ENCODE measurements around the gene SKI. TPM values are rescaled to one million over a fixed set of nuclear protein-coding genes. Genes with fewer than 3 reads are reported as not detected.

SKI gene
- total RNA-seq, 1 donor, result 48.9 TPM

DNA sequence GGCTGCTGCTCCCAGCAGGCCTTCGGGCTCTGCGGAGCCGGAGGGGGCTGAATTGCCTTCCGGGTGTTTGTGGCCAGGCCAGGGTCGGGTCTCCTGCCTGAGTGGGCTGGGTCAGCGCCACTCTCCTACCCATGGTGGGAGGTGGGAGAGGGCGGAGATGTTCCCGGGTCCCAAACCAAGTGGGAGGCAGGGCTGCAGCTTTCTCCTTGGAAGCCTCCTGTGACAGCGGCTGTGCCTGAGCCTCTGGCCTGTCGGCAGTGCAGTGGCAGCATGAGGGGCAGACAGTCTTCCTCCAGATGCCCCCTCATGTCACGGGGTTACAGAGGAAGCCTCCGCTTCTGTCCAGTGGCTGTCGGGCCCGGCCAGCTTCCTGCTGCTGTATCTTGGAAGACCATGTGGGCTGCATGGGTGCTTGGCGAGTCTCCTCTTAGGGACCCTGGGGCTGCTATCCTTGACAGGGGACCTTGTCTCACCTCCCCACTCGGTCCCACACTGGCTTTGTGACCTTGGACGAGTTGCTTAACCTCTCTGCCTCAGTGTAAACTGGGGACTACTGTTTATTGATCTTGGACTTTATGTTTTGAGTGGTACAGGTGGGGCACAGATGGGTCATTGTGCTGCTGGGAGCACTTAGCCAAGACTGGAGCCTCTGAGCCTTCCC lies 4.3 kb downstream of the SKI start:
- TF ChIP-seq, protein P1, sequence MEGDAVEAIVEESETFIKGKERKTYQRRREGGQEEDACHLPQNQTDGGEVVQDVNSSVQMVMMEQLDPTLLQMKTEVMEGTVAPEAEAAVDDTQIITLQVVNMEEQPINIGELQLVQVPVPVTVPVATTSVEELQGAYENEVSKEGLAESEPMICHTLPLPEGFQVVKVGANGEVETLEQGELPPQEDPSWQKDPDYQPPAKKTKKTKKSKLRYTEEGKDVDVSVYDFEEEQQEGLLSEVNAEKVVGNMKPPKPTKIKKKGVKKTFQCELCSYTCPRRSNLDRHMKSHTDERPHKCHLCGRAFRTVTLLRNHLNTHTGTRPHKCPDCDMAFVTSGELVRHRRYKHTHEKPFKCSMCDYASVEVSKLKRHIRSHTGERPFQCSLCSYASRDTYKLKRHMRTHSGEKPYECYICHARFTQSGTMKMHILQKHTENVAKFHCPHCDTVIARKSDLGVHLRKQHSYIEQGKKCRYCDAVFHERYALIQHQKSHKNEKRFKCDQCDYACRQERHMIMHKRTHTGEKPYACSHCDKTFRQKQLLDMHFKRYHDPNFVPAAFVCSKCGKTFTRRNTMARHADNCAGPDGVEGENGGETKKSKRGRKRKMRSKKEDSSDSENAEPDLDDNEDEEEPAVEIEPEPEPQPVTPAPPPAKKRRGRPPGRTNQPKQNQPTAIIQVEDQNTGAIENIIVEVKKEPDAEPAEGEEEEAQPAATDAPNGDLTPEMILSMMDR (IDR thresholded peaks at IDR 0.05; ENCODE audit: extremely low read depth, low read depth, low read length), result no peak

DNA sequence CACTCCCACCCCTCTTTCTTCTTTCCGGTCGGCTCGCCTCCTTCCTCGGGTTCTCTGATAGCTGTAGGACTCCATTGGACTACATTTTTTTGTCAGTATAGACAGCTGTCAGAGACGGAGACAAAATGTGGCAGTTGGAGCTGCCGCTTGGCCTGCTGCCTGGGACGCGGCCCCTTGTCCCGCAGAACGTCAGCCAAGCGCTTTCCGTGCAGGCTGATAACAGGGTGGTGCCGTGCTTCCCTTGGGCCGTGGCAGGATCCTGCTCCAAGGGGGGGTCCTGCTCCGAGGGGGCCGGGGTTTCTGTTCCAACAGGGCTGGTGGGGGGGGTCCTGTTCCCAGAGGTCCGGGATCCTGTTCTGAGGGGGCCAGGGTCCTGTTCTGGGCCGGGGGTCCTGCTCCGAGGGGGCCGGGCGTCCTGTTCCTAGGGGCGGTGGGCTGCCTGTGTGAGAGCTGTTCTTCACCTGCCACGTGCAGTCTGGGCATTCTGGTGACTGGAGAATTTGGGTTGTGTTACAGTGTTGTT lies 4.9 kb downstream of the SKI start:
- no peaks in the 10 kb centered on the region for H3K9me3 ChIP-seq (ENCODE audit: low read depth, low read length)
- peak overlapping the region; percentile 85 for H3K4me2 ChIP-seq (ENCODE audit: insufficient read depth, low read length)
- H2AFZ ChIP-seq (ENCODE audit: low read length), result no peak overlapping the region
- peaks cover 7% of the 10 kb centered on the region for H3K36me3 ChIP-seq (ENCODE audit: insufficient read depth, low read length)
- TF ChIP-seq, protein P1 (IDR thresholded peaks at IDR 0.05; ENCODE audit: extremely low read depth, low read depth, low read length), result no peak
- peaks cover 90% of the 10 kb centered on the region for H4K20me1 ChIP-seq (ENCODE audit: insufficient read depth, low read length)
- H3K79me2 ChIP-seq (ENCODE audit: insufficient read depth, low read length), result peaks cover 94% of the 10 kb centered on the region
- H3K27ac ChIP-seq (ENCODE audit: low read depth, low read length), result peak overlapping the region; percentile 69
- H3K4me3 ChIP-seq (ENCODE audit: insufficient read depth, low read length), result peak overlapping the region; percentile 88
- H3K27me3 ChIP-seq (ENCODE audit: insufficient read depth, low read length), result no peaks in the 10 kb centered on the region
- peaks cover 64% of the 10 kb centered on the region for H3K4me1 ChIP-seq (ENCODE audit: insufficient read depth, low read length)
- peak; percentile 82 for DNase-seq (ENCODE audit: insufficient read length, low spot score, missing footprints)

More for the DNA sequence above, 4.3 kb downstream of the SKI start:
- Histone ChIP-seq H3K4me2 (ENCODE audit: insufficient read depth, low read length) (peak overlapping the region; percentile 85), H3K9me3 (ENCODE audit: low read depth, low read length) (no peaks in the 10 kb centered on the region), H3K4me1 (ENCODE audit: insufficient read depth, low read length) (peaks cover 58% of the 10 kb centered on the region), H3K27ac (ENCODE audit: low read depth, low read length) (peak overlapping the region; percentile 69), H2AFZ (ENCODE audit: low read length) (no peak overlapping the region), H3K27me3 (ENCODE audit: insufficient read depth, low read length) (no peaks in the 10 kb centered on the region), H3K4me3 (ENCODE audit: insufficient read depth, low read length) (peak overlapping the region; percentile 88), H3K79me2 (ENCODE audit: insufficient read depth, low read length) (peaks cover 88% of the 10 kb centered on the region), H3K36me3 (ENCODE audit: insufficient read depth, low read length) (peaks cover 7% of the 10 kb centered on the region), H4K20me1 (ENCODE audit: insufficient read depth, low read length) (peaks cover 84% of the 10 kb centered on the region)
- peak; percentile 86 for DNase-seq (ENCODE audit: insufficient read length, low spot score, missing footprints)

DNA sequence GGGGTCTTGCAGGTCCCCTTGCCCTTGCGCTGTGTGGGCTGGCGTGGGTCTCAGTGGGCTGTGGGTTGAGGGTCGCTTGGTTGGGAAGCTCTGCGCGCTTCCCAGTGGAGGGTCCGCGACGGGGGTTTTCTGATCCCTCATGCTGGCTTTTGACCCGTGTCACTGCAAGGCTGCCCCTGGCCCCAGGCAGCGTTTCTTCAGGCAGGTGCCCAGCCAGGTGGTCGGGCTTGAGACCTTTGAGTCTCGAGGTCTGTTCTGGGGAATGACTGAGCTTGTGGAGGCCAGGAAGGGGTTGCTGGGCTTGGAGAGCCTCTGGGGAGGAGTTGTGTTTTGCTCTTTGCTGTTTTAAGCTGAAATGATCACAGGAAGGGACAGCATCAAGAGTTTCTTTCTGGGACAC lies 5.3 kb downstream of the SKI start:
- H3K4me2 ChIP-seq (ENCODE audit: insufficient read depth, low read length), result peak overlapping the region; percentile 85
- H3K4me3 ChIP-seq (ENCODE audit: insufficient read depth, low read length), result peak overlapping the region; percentile 88
- H3K79me2 ChIP-seq (ENCODE audit: insufficient read depth, low read length), result peaks cover 99% of the 10 kb centered on the region
- peaks cover 69% of the 10 kb centered on the region for H3K4me1 ChIP-seq (ENCODE audit: insufficient read depth, low read length)
- H3K27me3 ChIP-seq (ENCODE audit: insufficient read depth, low read length), result no peaks in the 10 kb centered on the region
- no peak for DNase-seq (ENCODE audit: insufficient read length, low spot score, missing footprints)
- no peaks in the 10 kb centered on the region for H3K9me3 ChIP-seq (ENCODE audit: low read depth, low read length)
- H3K36me3 ChIP-seq (ENCODE audit: insufficient read depth, low read length), result peaks cover 7% of the 10 kb centered on the region
- TF ChIP-seq, protein P1 (IDR thresholded peaks at IDR 0.05; ENCODE audit: extremely low read depth, low read depth, low read length), result no peak
- peaks cover 94% of the 10 kb centered on the region for H4K20me1 ChIP-seq (ENCODE audit: insufficient read depth, low read length)
- H2AFZ ChIP-seq (ENCODE audit: low read length), result no peak overlapping the region
- peak overlapping the region; percentile 69 for H3K27ac ChIP-seq (ENCODE audit: low read depth, low read length)

DNA sequence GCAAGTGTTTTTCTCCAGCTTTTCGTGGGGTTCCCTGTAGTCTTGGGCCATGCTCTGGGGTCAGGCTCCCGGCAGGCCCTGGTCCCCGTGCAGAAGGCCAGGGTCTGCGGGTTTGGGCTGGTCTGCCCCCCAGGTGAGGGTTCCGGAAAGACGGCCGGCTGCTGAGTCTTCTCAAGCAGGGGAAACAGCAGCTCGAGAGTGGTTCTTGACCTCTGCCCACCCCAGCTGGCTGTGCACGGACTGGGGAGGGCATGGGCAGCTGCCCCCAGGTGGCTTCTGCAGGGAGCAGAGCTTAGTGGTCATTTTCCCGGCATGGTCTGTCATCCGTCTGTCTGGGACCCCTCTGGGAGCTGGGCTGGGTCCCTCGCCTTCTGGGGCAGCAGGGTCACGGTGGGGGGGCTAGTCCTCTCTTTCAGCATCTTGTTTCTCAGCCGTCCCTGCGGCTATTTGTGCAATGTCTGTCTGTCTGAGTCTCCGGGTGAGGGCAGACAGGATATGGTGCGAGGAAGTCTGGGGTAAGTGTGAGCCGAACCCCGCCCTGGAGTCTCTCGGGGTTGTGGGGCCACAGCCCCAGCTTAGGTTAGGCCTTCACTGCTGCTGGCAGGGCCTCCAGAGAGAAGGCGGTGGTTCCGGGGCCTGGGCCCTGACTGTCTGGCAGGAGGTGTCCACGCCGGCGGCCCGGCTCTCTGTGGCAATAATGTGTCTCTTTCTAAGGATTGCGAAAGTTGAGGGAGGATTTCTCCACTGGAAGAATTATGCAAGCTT lies 6.1 kb downstream of the SKI start:
- H3K36me3 ChIP-seq (ENCODE audit: insufficient read depth, low read length), result peaks cover 4% of the 10 kb centered on the region
- H3K79me2 ChIP-seq (ENCODE audit: insufficient read depth, low read length), result peaks cover 99% of the 10 kb centered on the region
- no peak overlapping the region for H2AFZ ChIP-seq (ENCODE audit: low read length)
- H3K9me3 ChIP-seq (ENCODE audit: low read depth, low read length), result no peaks in the 10 kb centered on the region
- peaks cover 96% of the 10 kb centered on the region for H4K20me1 ChIP-seq (ENCODE audit: insufficient read depth, low read length)
- peak overlapping the region; percentile 69 for H3K27ac ChIP-seq (ENCODE audit: low read depth, low read length)
- H3K4me3 ChIP-seq (ENCODE audit: insufficient read depth, low read length), result peak overlapping the region; percentile 88
- TF ChIP-seq, protein P1 (IDR thresholded peaks at IDR 0.05; ENCODE audit: extremely low read depth, low read depth, low read length), result no peak
- H3K4me1 ChIP-seq (ENCODE audit: insufficient read depth, low read length), result peaks cover 69% of the 10 kb centered on the region
- peak; percentile 99 for DNase-seq (ENCODE audit: insufficient read length, low spot score, missing footprints)
- H3K27me3 ChIP-seq (ENCODE audit: insufficient read depth, low read length), result no peaks in the 10 kb centered on the region
- H3K4me2 ChIP-seq (ENCODE audit: insufficient read depth, low read length), result peak overlapping the region; percentile 85
